LNCAP (cell line): ENCODE results near the gene AKR7A2.

Source experiments
- CTCF ChIP-seq: fragments of 450-650 bp; IDR thresholded peaks from 2 replicates; pipeline ENCODE4 v1.5.1; 2017; ENCODE audit warnings: mild to moderate bottlenecking

Gene AKR7A2

GRCh38 chr1:19262744-19263143, 49.2 kb downstream of the AKR7A2 start:
- no peak for TF ChIP-seq CTCF

GRCh38 chr1:19262047-19262446, 49.9 kb downstream of the AKR7A2 start:
- TF ChIP-seq CTCF = no peak

- no peak for TF ChIP-seq CTCF
These were observed 51.5 kb downstream of the AKR7A2 start for GRCh38 chr1:19260211-19261138.

- TF ChIP-seq CTCF = no peak
These were observed 53.6 kb downstream of the AKR7A2 start for GRCh38 chr1:19258353-19258752.

- no peak for TF ChIP-seq CTCF
These were observed 54.6 kb downstream of the AKR7A2 start for GRCh38 chr1:19257178-19257914.

GRCh38 chr1:19255288-19255687, 56.7 kb downstream of the AKR7A2 start:
- TF ChIP-seq CTCF = no peak

- TF ChIP-seq CTCF = no peak
These were observed 57.5 kb downstream of the AKR7A2 start for GRCh38 chr1:19254416-19254815.
